HFFc6 (cell line): ENCODE measurements around the gene ZNF99. TPM values are rescaled to one million over a fixed set of nuclear protein-coding genes. Genes with fewer than 3 reads are reported as not detected.
"Not testable (repeated sequence)": the region's sequence is repeated elsewhere in the genome, so short reads cannot be mapped to it uniquely, and the experiment has no call there.

Experiments used
- DNase-seq: peaks from one replicate; pipeline ENCODE4 v3.0.0-alpha.2; 2018
- H3K27ac Mint-ChIP-seq: 2 replicates; pipeline ENCODE4 v1.8.0; 2020; ENCODE audit warnings: mild to moderate bottlenecking, mixed read lengths
- H3K27me3 Mint-ChIP-seq: 2 replicates; pipeline ENCODE4 v1.8.0; 2021; ENCODE audit warnings: mild to moderate bottlenecking, moderate library complexity, mixed read lengths; ENCODE audit not compliant: insufficient read depth
- H3K36me3 Mint-ChIP-seq: 2 replicates; pipeline ENCODE4 v1.8.0; 2021; ENCODE audit warnings: low read depth, mixed read lengths
- H3K4me1 Mint-ChIP-seq: 2 replicates; pipeline ENCODE4 v1.8.0; 2020; ENCODE audit warnings: low read depth, mixed read lengths
- H3K4me3 Mint-ChIP-seq: 2 replicates; pipeline ENCODE4 v1.8.0; 2020; ENCODE audit warnings: mild to moderate bottlenecking, moderate library complexity, mixed read lengths
- H3K9me3 Mint-ChIP-seq: 2 replicates; pipeline ENCODE4 v1.8.0; 2020; ENCODE audit warnings: mild to moderate bottlenecking, mixed read lengths
- total RNA-seq, 6 experiments: library from RNA; stranded (reverse); fragmentation: NEBNext Ultra II Directional; extraction: Animal tissue kit (Norgen Biotek cat#: 25700); gene quantifications; 2 replicates in 1 of 6; 3 replicates in 5 of 6; pipeline ENCODE4 v1.2.3, GENCODE V29; 2021
- TF ChIP-seq, protein P1 (sequence below): fragments of 200-600 bp; sonication (generic); IDR thresholded peaks from 2 replicates; pipeline ENCODE4 v1.5.0; 2021; ENCODE audit warnings: antibody characterized with exemption, mild to moderate bottlenecking

The ZNF99 gene
- total RNA-seq, 6 experiments from 2014 or later = not detected

DNA sequence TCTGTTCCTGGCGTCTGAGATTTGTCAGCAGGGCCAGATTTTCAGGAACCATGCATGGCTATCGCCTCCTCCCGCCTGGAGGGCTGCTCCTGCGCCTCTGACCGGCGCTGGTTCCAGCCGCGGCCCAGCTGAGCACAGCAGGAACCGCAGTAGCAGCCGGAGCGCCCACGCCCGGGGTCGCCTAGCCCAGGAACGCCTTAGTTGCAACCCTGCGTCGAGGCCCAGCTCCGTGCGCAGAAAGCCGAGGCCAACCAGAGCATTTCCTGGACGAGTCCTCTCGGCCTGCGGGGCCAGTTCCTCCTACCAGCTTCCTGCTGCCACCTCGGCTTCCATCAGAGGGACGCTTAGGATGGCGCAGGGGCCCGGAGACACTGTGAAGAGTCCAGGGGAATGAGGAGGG, 75.0 kb downstream of the ZNF99 start:
- no peaks in the 10 kb centered on the region for H3K4me1 Mint-ChIP-seq
- H3K36me3 Mint-ChIP-seq = no peaks in the 10 kb centered on the region
- H3K27me3 Mint-ChIP-seq = no peaks in the 10 kb centered on the region; the same call in 1 of the 2 replicates
- H3K27ac Mint-ChIP-seq = no peak overlapping the region
- peaks cover 26% of the 10 kb centered on the region for H3K9me3 Mint-ChIP-seq
- H3K4me3 Mint-ChIP-seq = no peak overlapping the region
- TF ChIP-seq, protein P1, sequence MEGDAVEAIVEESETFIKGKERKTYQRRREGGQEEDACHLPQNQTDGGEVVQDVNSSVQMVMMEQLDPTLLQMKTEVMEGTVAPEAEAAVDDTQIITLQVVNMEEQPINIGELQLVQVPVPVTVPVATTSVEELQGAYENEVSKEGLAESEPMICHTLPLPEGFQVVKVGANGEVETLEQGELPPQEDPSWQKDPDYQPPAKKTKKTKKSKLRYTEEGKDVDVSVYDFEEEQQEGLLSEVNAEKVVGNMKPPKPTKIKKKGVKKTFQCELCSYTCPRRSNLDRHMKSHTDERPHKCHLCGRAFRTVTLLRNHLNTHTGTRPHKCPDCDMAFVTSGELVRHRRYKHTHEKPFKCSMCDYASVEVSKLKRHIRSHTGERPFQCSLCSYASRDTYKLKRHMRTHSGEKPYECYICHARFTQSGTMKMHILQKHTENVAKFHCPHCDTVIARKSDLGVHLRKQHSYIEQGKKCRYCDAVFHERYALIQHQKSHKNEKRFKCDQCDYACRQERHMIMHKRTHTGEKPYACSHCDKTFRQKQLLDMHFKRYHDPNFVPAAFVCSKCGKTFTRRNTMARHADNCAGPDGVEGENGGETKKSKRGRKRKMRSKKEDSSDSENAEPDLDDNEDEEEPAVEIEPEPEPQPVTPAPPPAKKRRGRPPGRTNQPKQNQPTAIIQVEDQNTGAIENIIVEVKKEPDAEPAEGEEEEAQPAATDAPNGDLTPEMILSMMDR = no peak
- no peak for DNase-seq

DNA sequence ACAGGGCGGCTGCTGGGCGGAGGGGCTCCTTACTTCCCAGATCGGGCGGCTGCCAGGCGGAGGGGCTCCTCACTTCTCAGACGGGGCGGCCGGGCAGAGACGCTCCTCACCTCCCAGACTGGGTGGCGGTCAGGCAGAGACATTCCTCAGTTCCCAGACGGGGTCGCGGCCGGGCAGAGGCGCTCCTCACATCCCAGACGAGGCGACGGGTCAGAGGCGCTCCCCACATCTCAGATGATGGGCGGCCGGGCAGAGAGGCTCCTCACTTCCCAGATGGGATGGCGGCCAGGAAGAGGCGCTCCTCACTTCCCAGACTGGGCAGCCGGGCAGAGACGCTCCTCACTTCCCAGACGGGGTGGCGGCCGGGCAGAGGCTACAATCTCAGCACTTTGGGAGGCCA, 80.9 kb downstream of the ZNF99 start:
- not testable (repeated sequence) for H3K4me1 Mint-ChIP-seq, H3K36me3 Mint-ChIP-seq, H3K4me3 Mint-ChIP-seq, DNase-seq, H3K27ac Mint-ChIP-seq, H3K27me3 Mint-ChIP-seq
- peaks cover 59% of the 10 kb centered on the region for H3K9me3 Mint-ChIP-seq

DNA sequence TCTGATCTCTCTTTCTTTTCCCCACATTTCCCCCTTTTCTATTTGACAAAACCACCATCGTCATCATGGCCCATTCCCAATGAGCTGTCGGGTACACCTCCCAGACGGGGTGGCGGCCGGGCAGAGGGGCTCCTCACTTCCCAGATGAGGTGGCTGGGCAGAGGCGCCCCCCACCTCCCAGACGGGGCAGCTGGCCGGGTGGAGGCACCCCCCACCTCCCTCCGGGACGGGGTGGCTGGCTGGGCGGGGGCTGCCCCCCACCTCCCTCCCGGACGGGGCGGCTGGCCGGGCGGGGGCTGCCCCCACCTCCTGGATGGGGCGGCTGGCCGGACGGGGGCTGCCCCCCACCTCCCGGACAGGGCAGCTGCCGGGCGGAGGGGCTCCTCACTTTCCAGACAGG, 81.3 kb downstream of the ZNF99 start:
- not testable (repeated sequence) for H3K27me3 Mint-ChIP-seq, H3K4me1 Mint-ChIP-seq, H3K36me3 Mint-ChIP-seq, H3K4me3 Mint-ChIP-seq, H3K27ac Mint-ChIP-seq, DNase-seq
- H3K9me3 Mint-ChIP-seq = peaks cover 63% of the 10 kb centered on the region

Other genes with a start within 250 kb of the ZNF99 start
- under 1 TPM in 1 of 6 experiments, not detected in 5; 0.07 TPM for gene ZNF492, start 149.8 kb downstream of the ZNF99 start, total RNA-seq
- gene ZNF723, start 48.1 kb upstream of the ZNF99 start, total RNA-seq = not detected
- gene ZNF728, start 219.0 kb upstream of the ZNF99 start, total RNA-seq = not detected